Lower leg skin (tissue), 4 donors: ENCODE results near the gene ROR2. TPM values are rescaled to one million over a fixed set of nuclear protein-coding genes. Genes with fewer than 3 reads are reported as not detected.

ENCODE experiments used
- DNase-seq, 2 donors: peaks; one replicate each; pipeline ENCODE4 v3.0.0-alpha.2; 2019; ENCODE audit warnings: low spot score in 2 of 2
- H3K4me3 ChIP-seq: fragments of 200-600 bp; sonication (generic); 2 replicates; pipeline ENCODE4 v1.5.1; 2017; ENCODE audit warnings: mild to moderate bottlenecking, low read depth; ENCODE audit not compliant: poor library complexity, severe bottlenecking
- CTCF ChIP-seq, 3 donors: fragments of 450-650 bp; IDR thresholded peaks; one replicate each; pipeline ENCODE4 v1.5.1; 2016; ENCODE audit warnings: antibody characterized with exemption in 3 of 3, mild to moderate bottlenecking in 3 of 3, moderate library complexity in 2 of 3
- POLR2A ChIP-seq, 2 donors: fragments of 450-650 bp; IDR thresholded peaks; one replicate each; pipeline ENCODE4 v1.6.1; 2016 to 2017; ENCODE audit warnings: antibody characterized with exemption in 2 of 2, mild to moderate bottlenecking in 1 of 2, moderate library complexity in 1 of 2
- WGBS, 2 donors: methylation state at CpG; one replicate each; pipeline ENCODE4 v1.1.5; 2018; 5-methylcytosine and 5-hydroxymethylcytosine counted together
- intact Hi-C: fragments of 100-400 bp; cut with DNase I; formaldehyde crosslinking; loops from one replicate; pipeline ENCODE4 v1.15.0; 2023; ENCODE audit warnings: low total_unique reads
- total RNA-seq, 4 donors: library from RNA; depleted of rRNA; stranded (reverse); fragments of >200 nt; gene quantifications; one replicate each; pipeline ENCODE4 v1.1.0, GENCODE V29; 2016

The ROR2 gene
- total RNA-seq, 4 donors from 2014 or later, result 2.3 to 8.7 (median 5.8) TPM

GRCh38 chr9:91836515-91836914 lies 113.5 kb downstream of the ROR2 start:
- WGBS, 2 donors, result 40 to 47% methylated on average over 7 of the region's 7 CpGs
- no peak for DNase-seq
- H3K4me3 ChIP-seq, result no peak overlapping the region
- intact Hi-C loops, result no loop called here
- TF ChIP-seq CTCF (IDR thresholded peaks at IDR 0.05) (no peak), POLR2A (IDR thresholded peaks at IDR 0.05) (no peak)

- WGBS, 2 donors, result 92 to 93% methylated on average over 7 of the region's 7 CpGs
- intact Hi-C loops, result no loop called here
- no peak for TF ChIP-seq CTCF (IDR thresholded peaks at IDR 0.05)
- TF ChIP-seq POLR2A (IDR thresholded peaks at IDR 0.05), result no peak
- no peak overlapping the region for H3K4me3 ChIP-seq
- DNase-seq, result no peak
These were observed 114.4 kb downstream of the ROR2 start for GRCh38 chr9:91835632-91836031.

- H3K4me3 ChIP-seq, result no peak overlapping the region
- 72 to 83% methylated on average over 5 of the region's 5 CpGs for WGBS, 2 donors
- intact Hi-C loops, result no loop called here
- DNase-seq, result no peak
- TF ChIP-seq CTCF (IDR thresholded peaks at IDR 0.05), result no peak
- TF ChIP-seq POLR2A (IDR thresholded peaks at IDR 0.05), result no peak
These were observed 114.8 kb downstream of the ROR2 start for GRCh38 chr9:91835216-91835615.

DNA sequence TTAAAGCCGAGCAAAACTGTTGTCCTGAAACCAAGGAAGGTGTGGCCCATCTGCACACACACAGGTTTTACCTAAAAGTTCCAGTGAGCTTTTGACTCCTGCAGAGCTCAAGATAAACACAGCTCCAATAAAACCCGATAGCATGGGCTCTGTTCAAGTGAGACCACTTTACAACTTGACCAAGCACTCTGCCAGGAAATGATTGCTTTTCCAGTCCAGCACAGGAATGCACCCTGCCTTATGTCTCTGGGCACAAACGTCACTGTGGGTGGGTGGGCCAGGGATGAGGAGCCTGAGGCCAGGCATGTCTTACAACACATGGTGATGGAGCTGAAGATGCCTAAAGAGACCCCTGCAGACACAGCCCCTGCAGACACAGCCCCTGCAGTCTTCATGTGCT lies 115.3 kb downstream of the ROR2 start:
- WGBS, 2 donors, result 66 to 68% methylated on average over 3 of the region's 3 CpGs
- TF ChIP-seq POLR2A (IDR thresholded peaks at IDR 0.05) (no peak), CTCF (IDR thresholded peaks at IDR 0.05) (no peak)
- no peak for DNase-seq
- intact Hi-C loops, result no loop called here
- H3K4me3 ChIP-seq, result no peak overlapping the region

- no peak for DNase-seq
- no peak overlapping the region for H3K4me3 ChIP-seq
- TF ChIP-seq CTCF (IDR thresholded peaks at IDR 0.05), result no peak
- TF ChIP-seq POLR2A (IDR thresholded peaks at IDR 0.05), result no peak
- intact Hi-C loops, result no loop called here
- WGBS, 2 donors, result 46 to 74% methylated on average over 7 of the region's 7 CpGs
These were observed 116.2 kb downstream of the ROR2 start for GRCh38 chr9:91833878-91834255.

DNA sequence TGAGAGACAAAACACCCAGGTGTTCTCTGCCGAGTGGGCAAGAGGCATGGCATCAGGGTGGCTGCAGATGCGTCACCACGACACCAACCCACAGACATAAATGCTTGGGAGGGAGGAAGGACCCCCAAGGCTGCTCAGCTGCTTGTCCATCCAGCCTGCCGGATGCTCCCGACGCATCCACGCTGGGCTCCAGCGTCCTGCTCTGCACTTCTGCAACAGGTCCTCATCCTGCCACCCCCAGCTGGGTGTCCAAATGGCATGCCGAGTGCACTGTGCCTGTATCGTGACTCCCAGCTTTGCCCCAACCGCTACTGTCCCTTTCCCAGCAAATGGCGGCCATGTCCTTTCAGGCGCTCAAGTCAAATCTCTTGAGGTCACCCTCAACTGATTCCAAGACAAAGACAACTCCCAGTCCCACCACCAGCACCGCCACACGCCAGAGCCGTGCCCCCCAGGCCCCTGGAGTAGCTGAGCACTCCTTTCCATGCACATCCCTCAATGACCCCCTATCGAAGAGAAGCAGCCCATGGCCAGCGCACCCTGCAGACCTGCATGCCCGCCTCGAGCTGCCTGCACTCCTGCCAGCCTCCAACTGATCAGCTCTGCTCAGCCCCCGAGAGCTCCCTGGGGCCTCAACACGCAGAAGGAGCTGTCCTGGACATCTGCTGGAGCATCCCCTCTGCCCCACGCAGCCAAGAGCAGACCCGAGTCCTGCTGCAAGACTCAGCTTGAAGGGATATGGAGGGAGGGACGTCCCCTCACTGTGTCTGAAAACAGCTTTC lies 116.7 kb downstream of the ROR2 start:
- TF ChIP-seq POLR2A (IDR thresholded peaks at IDR 0.05) (no peak), CTCF (IDR thresholded peaks at IDR 0.05) (no peak)
- DNase-seq, result no peak
- no peak overlapping the region for H3K4me3 ChIP-seq
- intact Hi-C loops, result no loop called here
- 90 to 92% methylated on average over 25 of the region's 25 CpGs for whole genome bisulfite sequencing, 2 donors
